HEK293 (cell line): ENCODE measurements around the gene ZNF562.

Experiments used
- ATF2 ChIP-seq: fragments of 450-650 bp; formaldehyde crosslinking; IDR thresholded peaks from 2 replicates; pipeline ENCODE4 v1.5.1; 2016; ENCODE audit warnings: missing biosample characterization, missing genetic modification characterization, low read depth
- BCL11B ChIP-seq: fragments of 450-650 bp; formaldehyde crosslinking; IDR thresholded peaks from 2 replicates; pipeline ENCODE4 v1.5.1; 2016; ENCODE audit warnings: low read depth, missing biosample characterization, missing genetic modification characterization
- HOXD13 ChIP-seq: sonication (generic); formaldehyde crosslinking; IDR thresholded peaks from 2 replicates; pipeline ENCODE4 v1.8.0; 2022; ENCODE audit warnings: missing genetic modification reagents, borderline replicate concordance
- IKZF3 ChIP-seq: fragments of 450-650 bp; IDR thresholded peaks from 2 replicates; pipeline ENCODE4 v1.5.0; 2018; ENCODE audit warnings: missing biosample characterization, mild to moderate bottlenecking, missing genetic modification characterization, moderate library complexity
- KLF1 ChIP-seq: fragments of 450-650 bp; formaldehyde crosslinking; IDR thresholded peaks from 2 replicates; pipeline ENCODE4 v1.5.1; 2016; ENCODE audit warnings: missing biosample characterization, missing genetic modification characterization
- KLF10 ChIP-seq: fragments of 450-650 bp; IDR thresholded peaks from 2 replicates; pipeline ENCODE4 v1.5.1; 2018; ENCODE audit warnings: missing biosample characterization, mild to moderate bottlenecking, missing genetic modification characterization
- MEIS1 ChIP-seq: sonication (generic); formaldehyde crosslinking; IDR thresholded peaks from 2 replicates; pipeline ENCODE4 v1.8.1; 2022; ENCODE audit warnings: missing genetic modification reagents, mild to moderate bottlenecking, borderline replicate concordance
- OVOL3 ChIP-seq: fragments of 450-650 bp; formaldehyde crosslinking; IDR thresholded peaks from 2 replicates; pipeline ENCODE4 v1.5.1; 2016; ENCODE audit warnings: missing biosample characterization, missing genetic modification characterization
- SCRT1 ChIP-seq: fragments of 450-650 bp; formaldehyde crosslinking; IDR thresholded peaks from 2 replicates; pipeline ENCODE4 v1.5.1; 2016; ENCODE audit warnings: missing biosample characterization, missing genetic modification characterization, borderline replicate concordance
- TRIM28 ChIP-seq: IDR thresholded peaks from 2 replicates; pipeline ENCODE4 v1.6.1; 2011; ENCODE audit warnings: low read length, control low read depth, borderline replicate concordance
- YY2 ChIP-seq: fragments of 450-650 bp; formaldehyde crosslinking; IDR thresholded peaks from 2 replicates; pipeline ENCODE4 v1.5.1; 2016; ENCODE audit warnings: missing biosample characterization, missing genetic modification characterization
- ZBTB20 ChIP-seq: fragments of 450-650 bp; formaldehyde crosslinking; IDR thresholded peaks from 2 replicates; pipeline ENCODE4 v1.5.1; 2016; ENCODE audit warnings: missing biosample characterization, missing genetic modification characterization
- ZBTB7A ChIP-seq: fragments of 450-650 bp; formaldehyde crosslinking; IDR thresholded peaks from 2 replicates; pipeline ENCODE4 v1.5.1; 2016; ENCODE audit warnings: low read depth, missing biosample characterization, missing genetic modification characterization
- ZFP37 ChIP-seq: fragments of 450-650 bp; formaldehyde crosslinking; IDR thresholded peaks from 2 replicates; pipeline ENCODE4 v1.5.1; 2016; ENCODE audit warnings: missing biosample characterization, missing genetic modification characterization
- ZFP41 ChIP-seq: fragments of 450-650 bp; formaldehyde crosslinking; IDR thresholded peaks from 2 replicates; pipeline ENCODE4 v1.5.1; 2016; ENCODE audit warnings: missing biosample characterization, missing genetic modification characterization, borderline replicate concordance
- ZNF114 ChIP-seq: fragments of 450-650 bp; formaldehyde crosslinking; IDR thresholded peaks from 2 replicates; pipeline ENCODE4 v1.5.0; 2017; ENCODE audit warnings: missing biosample characterization, missing genetic modification characterization
- ZNF133 ChIP-seq: fragments of 450-650 bp; formaldehyde crosslinking; IDR thresholded peaks from 2 replicates; pipeline ENCODE4 v1.5.1; 2016; ENCODE audit warnings: missing biosample characterization, missing genetic modification characterization
- ZNF138 ChIP-seq: fragments of 450-650 bp; formaldehyde crosslinking; IDR thresholded peaks from 2 replicates; pipeline ENCODE4 v1.5.1; 2016; ENCODE audit warnings: missing biosample characterization, missing genetic modification characterization, borderline replicate concordance
- ZNF184 ChIP-seq: fragments of 450-650 bp; IDR thresholded peaks from 2 replicates; pipeline ENCODE4 v1.5.1; 2018; ENCODE audit warnings: missing biosample characterization, mild to moderate bottlenecking, missing genetic modification characterization
- ZNF211 ChIP-seq: fragments of 450-650 bp; formaldehyde crosslinking; IDR thresholded peaks from 2 replicates; pipeline ENCODE4 v1.5.1; 2016; ENCODE audit warnings: low read depth, missing biosample characterization, missing genetic modification characterization
- ZNF248 ChIP-seq: fragments of 450-650 bp; formaldehyde crosslinking; IDR thresholded peaks from 2 replicates; pipeline ENCODE4 v1.5.1; 2017; ENCODE audit warnings: missing biosample characterization, missing genetic modification characterization
- ZNF416 ChIP-seq: fragments of 450-650 bp; formaldehyde crosslinking; IDR thresholded peaks from 2 replicates; pipeline ENCODE4 v1.5.1; 2016; ENCODE audit warnings: missing biosample characterization, missing genetic modification characterization
- ZNF473 ChIP-seq: fragments of 450-650 bp; formaldehyde crosslinking; IDR thresholded peaks from 2 replicates; pipeline ENCODE4 v1.5.1; 2017; ENCODE audit warnings: missing biosample characterization, missing genetic modification characterization
- ZNF530 ChIP-seq: fragments of 450-650 bp; formaldehyde crosslinking; IDR thresholded peaks from 2 replicates; pipeline ENCODE4 v1.5.1; 2016; ENCODE audit warnings: low read depth, missing biosample characterization, missing genetic modification characterization
- ZNF549 ChIP-seq: fragments of 450-650 bp; IDR thresholded peaks from 2 replicates; pipeline ENCODE4 v1.5.1; 2018; ENCODE audit warnings: missing biosample characterization, missing genetic modification characterization, mild to moderate bottlenecking, inconsistent platforms, moderate library complexity
- ZNF561 ChIP-seq: fragments of 450-650 bp; IDR thresholded peaks from 2 replicates; pipeline ENCODE4 v1.5.1; 2018; ENCODE audit warnings: missing biosample characterization, missing genetic modification characterization, borderline replicate concordance
- ZNF626 ChIP-seq: fragments of 450-650 bp; sonication (Bioruptor Pico); formaldehyde crosslinking; IDR thresholded peaks from 2 replicates; pipeline ENCODE4 v1.5.1; 2018; ENCODE audit warnings: missing biosample characterization, missing genetic modification characterization, inconsistent platforms
- ZNF639 ChIP-seq: fragments of 450-650 bp; formaldehyde crosslinking; IDR thresholded peaks from 2 replicates; pipeline ENCODE4 v1.5.1; 2016; ENCODE audit warnings: missing biosample characterization, missing genetic modification characterization
- ZNF658 ChIP-seq: fragments of 450-650 bp; formaldehyde crosslinking; IDR thresholded peaks from 2 replicates; pipeline ENCODE4; 2016; ENCODE audit warnings: missing biosample characterization, missing genetic modification characterization
- ZNF776 ChIP-seq: fragments of 450-650 bp; formaldehyde crosslinking; IDR thresholded peaks from 2 replicates; pipeline ENCODE4 v1.5.0; 2017; ENCODE audit warnings: missing biosample characterization, missing genetic modification characterization, borderline replicate concordance
- ZNF777 ChIP-seq: fragments of 450-650 bp; formaldehyde crosslinking; IDR thresholded peaks from 2 replicates; pipeline ENCODE4 v1.5.1; 2017; ENCODE audit warnings: missing biosample characterization, missing genetic modification characterization, borderline replicate concordance
- ZXDB ChIP-seq: fragments of 450-650 bp; formaldehyde crosslinking; IDR thresholded peaks from 2 replicates; pipeline ENCODE4 v1.5.1; 2016; ENCODE audit warnings: missing biosample characterization, missing genetic modification characterization
- TF ChIP-seq, protein P1 (sequence below): fragments of 450-650 bp; formaldehyde crosslinking; IDR thresholded peaks from 2 replicates; pipeline ENCODE4 v1.5.0; 2017; ENCODE audit warnings: missing biosample characterization, missing genetic modification characterization, borderline replicate concordance
- TF ChIP-seq, protein P2 (sequence below): fragments of 450-650 bp; formaldehyde crosslinking; IDR thresholded peaks from 2 replicates; pipeline ENCODE4 v1.5.1; 2016; ENCODE audit warnings: missing biosample characterization, missing genetic modification characterization

Gene ZNF562

DNA sequence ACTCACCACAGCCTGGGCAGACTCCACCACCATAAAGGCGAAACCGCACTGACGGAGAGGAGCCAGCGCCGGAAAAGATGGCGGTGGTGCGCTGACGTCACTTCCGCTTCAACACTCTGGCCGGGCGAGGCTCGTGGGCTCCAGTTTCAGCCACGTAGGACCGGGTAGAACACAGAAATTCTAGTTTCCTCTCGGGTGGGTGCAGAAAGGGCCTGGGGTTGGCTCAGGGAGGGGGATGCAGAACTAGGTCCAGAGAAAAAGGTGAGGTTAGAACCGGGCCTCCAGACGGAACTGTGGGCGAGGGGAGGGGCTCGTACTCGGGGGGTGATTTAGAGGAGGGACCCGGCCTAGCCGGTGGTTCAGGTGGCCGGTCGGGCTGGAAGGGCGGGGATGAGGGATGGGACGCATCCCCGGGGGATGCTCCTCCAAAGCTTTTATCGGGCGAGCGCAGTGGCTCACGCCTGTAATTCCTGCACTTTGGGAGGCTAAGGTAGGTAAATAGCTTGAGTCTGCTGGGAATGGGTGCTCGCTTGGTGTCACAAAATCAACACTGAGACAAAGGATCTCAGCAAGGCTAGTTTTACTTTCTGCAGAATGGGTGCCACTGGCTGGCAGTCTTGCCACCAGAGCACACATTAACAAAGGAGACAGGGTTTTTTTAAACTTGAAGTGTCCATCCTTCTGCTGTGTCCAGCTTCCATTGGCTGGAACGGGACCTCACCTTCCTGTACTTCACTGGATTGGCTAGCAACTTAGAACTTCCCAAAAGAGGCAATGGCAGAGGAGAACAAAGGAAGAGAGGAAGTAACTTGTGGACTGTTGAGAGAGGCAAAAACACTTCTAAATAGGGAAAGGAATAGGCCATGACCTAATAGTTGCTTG lies 53.5 kb downstream of the ZNF562 start, which contains the start of gene ZNF561 (continued):
- TF ChIP-seq, protein P1, sequence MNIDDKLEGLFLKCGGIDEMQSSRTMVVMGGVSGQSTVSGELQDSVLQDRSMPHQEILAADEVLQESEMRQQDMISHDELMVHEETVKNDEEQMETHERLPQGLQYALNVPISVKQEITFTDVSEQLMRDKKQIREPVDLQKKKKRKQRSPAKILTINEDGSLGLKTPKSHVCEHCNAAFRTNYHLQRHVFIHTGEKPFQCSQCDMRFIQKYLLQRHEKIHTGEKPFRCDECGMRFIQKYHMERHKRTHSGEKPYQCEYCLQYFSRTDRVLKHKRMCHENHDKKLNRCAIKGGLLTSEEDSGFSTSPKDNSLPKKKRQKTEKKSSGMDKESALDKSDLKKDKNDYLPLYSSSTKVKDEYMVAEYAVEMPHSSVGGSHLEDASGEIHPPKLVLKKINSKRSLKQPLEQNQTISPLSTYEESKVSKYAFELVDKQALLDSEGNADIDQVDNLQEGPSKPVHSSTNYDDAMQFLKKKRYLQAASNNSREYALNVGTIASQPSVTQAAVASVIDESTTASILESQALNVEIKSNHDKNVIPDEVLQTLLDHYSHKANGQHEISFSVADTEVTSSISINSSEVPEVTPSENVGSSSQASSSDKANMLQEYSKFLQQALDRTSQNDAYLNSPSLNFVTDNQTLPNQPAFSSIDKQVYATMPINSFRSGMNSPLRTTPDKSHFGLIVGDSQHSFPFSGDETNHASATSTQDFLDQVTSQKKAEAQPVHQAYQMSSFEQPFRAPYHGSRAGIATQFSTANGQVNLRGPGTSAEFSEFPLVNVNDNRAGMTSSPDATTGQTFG (tag by site-specific recombination): peak; percentile 70; the same call in 1 of the 2 replicates
- no peak for TF ChIP-seq ZNF133 (tag by site-specific recombination)
- TF ChIP-seq ZNF561 (tag by site-specific recombination): no peak
- TF ChIP-seq ZNF658: no peak
- peak; percentile 97 for TF ChIP-seq ZNF639 (tag by site-specific recombination)
- no peak; the same call in 1 of the 2 replicates for TF ChIP-seq OVOL3 (tag by site-specific recombination)
- peak; percentile 27; the same call in 1 of the 2 replicates for TF ChIP-seq BCL11B (tag by site-specific recombination)
- peak; percentile 46; the same call in 1 of the 2 replicates for TF ChIP-seq IKZF3 (tag by site-specific recombination)
- TF ChIP-seq TRIM28: peak; percentile 94; the same call in 1 of the 2 replicates
- TF ChIP-seq HOXD13 (CRISPR knock-in tag): no peak
- TF ChIP-seq ZNF777 (tag by site-specific recombination): peak; percentile 53; the same call in 1 of the 2 replicates
- TF ChIP-seq ZNF138 (tag by site-specific recombination): no peak
- TF ChIP-seq ZNF530 (tag by site-specific recombination): no peak
- TF ChIP-seq ZFP41 (tag by site-specific recombination): no peak
- no peak for TF ChIP-seq ZNF211 (tag by site-specific recombination)
- TF ChIP-seq ZNF549 (tag by site-specific recombination): no peak
- TF ChIP-seq YY2 (tag by site-specific recombination): peak; percentile 94
- TF ChIP-seq ZNF184: no peak
- TF ChIP-seq ZFP37: peak; percentile 92
- no peak for TF ChIP-seq ZNF776
- no peak for TF ChIP-seq ZNF473 (tag by site-specific recombination)
- TF ChIP-seq KLF10 (tag by site-specific recombination): no peak
- TF ChIP-seq ZNF626: no peak
- TF ChIP-seq ZBTB7A (tag by site-specific recombination): 0 out of 2 replicates have a peak, but pooled peaks have one; percentile 17
- peak; percentile 27; the same call in 1 of the 2 replicates for TF ChIP-seq ZBTB20 (tag by site-specific recombination)
- TF ChIP-seq ZNF248 (tag by site-specific recombination): no peak
- TF ChIP-seq MEIS1 (CRISPR knock-in tag): no peak
- TF ChIP-seq, protein P2, sequence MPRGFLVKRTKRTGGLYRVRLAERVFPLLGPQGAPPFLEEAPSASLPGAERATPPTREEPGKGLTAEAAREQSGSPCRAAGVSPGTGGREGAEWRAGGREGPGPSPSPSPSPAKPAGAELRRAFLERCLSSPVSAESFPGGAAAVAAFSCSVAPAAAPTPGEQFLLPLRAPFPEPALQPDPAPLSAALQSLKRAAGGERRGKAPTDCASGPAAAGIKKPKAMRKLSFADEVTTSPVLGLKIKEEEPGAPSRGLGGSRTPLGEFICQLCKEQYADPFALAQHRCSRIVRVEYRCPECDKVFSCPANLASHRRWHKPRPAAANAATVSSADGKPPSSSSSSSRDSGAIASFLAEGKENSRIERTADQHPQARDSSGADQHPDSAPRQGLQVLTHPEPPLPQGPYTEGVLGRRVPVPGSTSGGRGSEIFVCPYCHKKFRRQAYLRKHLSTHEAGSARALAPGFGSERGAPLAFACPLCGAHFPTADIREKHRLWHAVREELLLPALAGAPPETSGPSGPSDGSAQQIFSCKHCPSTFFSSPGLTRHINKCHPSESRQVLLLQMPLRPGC (tag by site-specific recombination): peak; percentile 71; the same call in 1 of the 2 replicates
- TF ChIP-seq ZNF416 (tag by site-specific recombination): no peak
- TF ChIP-seq KLF1 (tag by site-specific recombination): peak; percentile 56
- TF ChIP-seq SCRT1 (tag by site-specific recombination): 0 out of 2 replicates have a peak, but pooled peaks have one; percentile 49
- TF ChIP-seq ATF2 (tag by site-specific recombination): peak; percentile 97
- no peak for TF ChIP-seq ZNF114 (tag by site-specific recombination)
- peak; percentile 95 for TF ChIP-seq ZXDB (tag by site-specific recombination)
